Right cardiac atrium (tissue), 5 donors: ENCODE measurements around the gene FAIM2. TPM values are rescaled to one million over a fixed set of nuclear protein-coding genes. Genes with fewer than 3 reads are reported as not detected.

ENCODE experiments used
- ATAC-seq, 2 donors: fragments of 200-7000 bp; cut with Tn5 transposase; one replicate each; pipeline versions ENCODE4 v1.8.0 to v1.9.1; 2020; ENCODE audit warnings: moderate library complexity in 2 of 2, mild to moderate bottlenecking in 1 of 2
- DNase-seq, 3 donors: peaks; one replicate each; pipeline ENCODE4 v3.0.0-alpha.2; 2020
- H3K27ac ChIP-seq: one replicate; pipeline ENCODE4 v1.5.1; 2013; ENCODE audit warnings: mild to moderate bottlenecking, low read length, control low read depth, moderate library complexity
- H3K27me3 ChIP-seq: one replicate; pipeline ENCODE4 v1.6.1; 2013; ENCODE audit not compliant: control insufficient read depth, insufficient read depth
- H3K4me1 ChIP-seq: one replicate; pipeline ENCODE4 v1.6.1; 2013; ENCODE audit warnings: low read length; ENCODE audit not compliant: control insufficient read depth, insufficient read depth
- H3K4me3 ChIP-seq: one replicate; pipeline ENCODE4 v1.5.1; 2013; ENCODE audit warnings: low read length, control low read depth
- H3K9me3 ChIP-seq: one replicate; pipeline ENCODE4 v1.6.1; 2013; ENCODE audit warnings: low read length; ENCODE audit not compliant: control insufficient read depth
- WGBS: extraction: QIAGEN DNeasy Blood & Tissue Kit; methylation state at CpG from one replicate; pipeline ENCODE4 v1.1.7; 2013; 5-methylcytosine and 5-hydroxymethylcytosine counted together
- intact Hi-C, 4 donors: fragments of 100-400 bp; cut with DNase I; formaldehyde crosslinking; loops; one replicate each; pipeline versions ENCODE4 v1.11.0 to v1.14.0; 2022 to 2023
- polyA plus RNA-seq: library from polyadenylated mRNA; stranded (reverse); fragments of 200-250 nt; gene quantifications from one replicate; pipeline ENCODE4 v1.2.3, GENCODE V29; 2013
- total RNA-seq, 4 donors: library from RNA; stranded (reverse); fragmentation: NEBNext Ultra II Directional; extraction: Animal tissue kit (Norgen Biotek cat#: 25700); gene quantifications; one replicate each; pipeline ENCODE4 v1.2.1, GENCODE V29; 2021
- donor health status: healthy with polysubstance abuse.
- donor health status: DM: no; HTN: yes; CAD: no.
- donor health status: DM: no; HTN: no; CAD: no.
- donor health status: DM: no; HTN: yes; CAD: no; lungs with severe emphysema.
- donor health status: DM: yes; HTN: yes; CAD: no.

Gene FAIM2
- total and polyA plus RNA-seq, 5 donors = 10.4 to 37.4 (median 23.7) TPM

DNA sequence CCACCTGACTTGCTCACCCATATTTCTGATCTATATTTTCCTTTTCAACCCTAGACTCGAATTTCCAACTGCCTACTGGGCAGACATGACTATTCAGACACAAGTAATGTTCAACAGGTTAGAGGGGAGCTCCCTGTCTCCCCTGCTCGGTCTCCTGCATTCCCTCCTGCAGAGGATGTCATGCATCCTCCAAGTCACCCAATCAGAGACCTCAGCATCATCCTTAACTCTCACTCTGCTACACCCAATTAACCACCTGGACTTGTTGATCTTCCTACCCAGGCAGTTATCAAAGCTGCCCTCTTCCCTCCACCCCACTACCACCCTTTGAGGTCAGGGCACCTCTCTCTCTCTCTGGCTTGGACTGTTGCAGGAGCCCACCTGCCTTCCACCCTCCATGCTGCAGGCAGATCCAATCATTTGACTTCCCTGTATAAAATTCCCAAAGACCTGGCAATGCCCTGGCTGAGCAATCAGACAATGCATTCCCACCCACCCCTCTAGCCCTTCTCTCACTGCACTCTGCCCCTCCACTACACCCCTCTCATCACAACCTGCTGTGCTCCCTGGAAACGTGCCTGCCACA is 10.9 kb downstream of the FAIM2 start:
- WGBS = 68% methylated on average over 3 of the region's 3 CpGs
- no peak for ATAC-seq
- Histone ChIP-seq H3K4me1 (no peaks in the 10 kb centered on the region), H3K4me3 (no peak overlapping the region), H3K9me3 (no peaks in the 10 kb centered on the region), H3K27ac (no peak overlapping the region), H3K27me3 (no peaks in the 10 kb centered on the region)
- no peak for DNase-seq
- intact Hi-C loops = no loop called here

DNA sequence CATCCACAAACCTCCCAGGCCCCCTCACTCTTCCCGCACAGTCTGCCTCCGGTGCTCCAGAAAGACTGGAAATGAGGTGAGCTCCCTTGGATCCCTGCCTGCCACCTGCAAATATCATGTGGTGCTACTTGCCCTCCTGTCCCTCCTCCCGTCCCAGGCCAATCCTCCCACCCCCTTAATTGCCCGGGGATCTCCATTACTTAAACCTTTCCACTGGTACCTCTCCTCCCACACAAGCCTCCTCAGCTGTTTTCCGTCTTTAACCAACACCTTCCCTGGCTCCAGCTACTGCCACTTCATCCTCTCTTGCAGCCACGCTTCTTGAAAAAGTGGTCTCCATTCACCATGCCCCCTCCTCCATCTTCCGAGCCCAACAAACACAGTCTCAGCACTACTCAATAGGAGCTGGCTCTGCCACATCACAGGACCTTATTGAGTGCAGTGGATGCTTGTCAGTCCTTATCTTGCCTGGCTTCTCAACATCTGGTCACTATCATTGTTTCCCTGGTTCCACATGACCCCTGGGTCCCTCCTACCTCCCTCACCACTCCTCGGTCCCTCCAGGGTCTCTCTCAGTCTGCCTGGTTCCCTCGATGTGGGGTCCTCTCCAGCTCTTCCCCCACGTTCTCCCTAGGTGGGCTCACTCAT is 11.5 kb downstream of the FAIM2 start:
- no peaks in the 10 kb centered on the region for H3K4me1 ChIP-seq
- DNase-seq (no peak), ATAC-seq (no peak)
- no peak overlapping the region for H3K4me3 ChIP-seq
- WGBS = 57% methylated on average over 10 of the region's 10 CpGs
- no peaks in the 10 kb centered on the region for H3K9me3 ChIP-seq
- no peak overlapping the region for H3K27ac ChIP-seq
- intact Hi-C loops = no loop called here
- no peaks in the 10 kb centered on the region for H3K27me3 ChIP-seq

GRCh38 chr12:49891476-49891875 is 12.2 kb downstream of the FAIM2 start:
- intact Hi-C loops = no loop called here
- Histone ChIP-seq H3K9me3 (no peaks in the 10 kb centered on the region), H3K4me1 (no peaks in the 10 kb centered on the region), H3K4me3 (no peak overlapping the region), H3K27ac (no peak overlapping the region), H3K27me3 (no peaks in the 10 kb centered on the region)
- WGBS = 78% methylated on average over 6 of the region's 6 CpGs
- ATAC-seq (no peak), DNase-seq (no peak)

DNA sequence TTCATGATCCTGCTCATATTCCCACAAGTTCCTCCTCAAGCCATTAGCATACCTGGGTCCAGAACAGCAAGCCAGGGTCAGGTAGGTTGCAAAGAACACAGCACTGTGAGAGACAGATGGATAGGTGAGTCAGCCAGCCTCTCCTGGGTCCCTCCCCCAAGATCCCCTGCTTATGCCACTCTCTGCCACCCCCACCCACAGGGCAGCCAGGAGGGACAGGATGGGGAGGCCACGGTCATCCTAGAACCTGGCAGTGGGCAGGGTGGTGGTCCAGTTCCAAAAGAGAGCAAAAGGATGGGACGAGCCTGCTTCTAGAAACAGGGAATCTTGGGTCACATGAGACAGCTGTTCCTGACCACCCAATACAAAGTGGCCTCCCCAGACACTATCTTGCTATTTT is 12.7 kb downstream of the FAIM2 start:
- H3K4me1 ChIP-seq = no peaks in the 10 kb centered on the region
- intact Hi-C loops = no loop called here
- no peak overlapping the region for H3K27ac ChIP-seq
- 68% methylated on average over 2 of the region's 2 CpGs for WGBS
- DNase-seq (no peak), ATAC-seq (no peak)
- no peaks in the 10 kb centered on the region for H3K9me3 ChIP-seq
- no peaks in the 10 kb centered on the region for H3K27me3 ChIP-seq
- no peak overlapping the region for H3K4me3 ChIP-seq

DNA sequence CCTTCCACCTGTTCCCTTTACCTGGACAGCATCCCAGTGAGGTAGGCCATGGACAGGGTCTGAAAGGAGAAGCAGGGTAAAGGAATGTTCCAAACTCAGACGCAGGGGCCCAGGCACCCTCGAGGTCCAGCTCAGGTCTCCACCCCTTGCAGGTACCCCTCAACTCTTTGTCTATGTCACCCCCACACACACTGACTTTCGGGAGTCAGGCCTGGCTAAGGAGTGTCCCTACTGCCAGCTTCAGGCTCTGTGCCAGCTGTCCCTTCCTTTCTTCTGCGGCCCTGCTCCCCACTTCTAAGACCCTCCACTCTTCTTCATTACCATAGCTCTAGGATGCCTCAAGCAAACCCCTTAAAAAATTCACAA is 13.6 kb downstream of the FAIM2 start:
- DNase-seq (peak in 1 of 3 donors; percentile 18), ATAC-seq (no peak)
- H3K4me1 ChIP-seq = no peaks in the 10 kb centered on the region
- no peak overlapping the region for H3K27ac ChIP-seq
- intact Hi-C loops = no loop called here
- H3K9me3 ChIP-seq = no peaks in the 10 kb centered on the region
- 79% methylated on average over 4 of the region's 4 CpGs for WGBS
- no peak overlapping the region for H3K4me3 ChIP-seq
- H3K27me3 ChIP-seq = no peaks in the 10 kb centered on the region

DNA sequence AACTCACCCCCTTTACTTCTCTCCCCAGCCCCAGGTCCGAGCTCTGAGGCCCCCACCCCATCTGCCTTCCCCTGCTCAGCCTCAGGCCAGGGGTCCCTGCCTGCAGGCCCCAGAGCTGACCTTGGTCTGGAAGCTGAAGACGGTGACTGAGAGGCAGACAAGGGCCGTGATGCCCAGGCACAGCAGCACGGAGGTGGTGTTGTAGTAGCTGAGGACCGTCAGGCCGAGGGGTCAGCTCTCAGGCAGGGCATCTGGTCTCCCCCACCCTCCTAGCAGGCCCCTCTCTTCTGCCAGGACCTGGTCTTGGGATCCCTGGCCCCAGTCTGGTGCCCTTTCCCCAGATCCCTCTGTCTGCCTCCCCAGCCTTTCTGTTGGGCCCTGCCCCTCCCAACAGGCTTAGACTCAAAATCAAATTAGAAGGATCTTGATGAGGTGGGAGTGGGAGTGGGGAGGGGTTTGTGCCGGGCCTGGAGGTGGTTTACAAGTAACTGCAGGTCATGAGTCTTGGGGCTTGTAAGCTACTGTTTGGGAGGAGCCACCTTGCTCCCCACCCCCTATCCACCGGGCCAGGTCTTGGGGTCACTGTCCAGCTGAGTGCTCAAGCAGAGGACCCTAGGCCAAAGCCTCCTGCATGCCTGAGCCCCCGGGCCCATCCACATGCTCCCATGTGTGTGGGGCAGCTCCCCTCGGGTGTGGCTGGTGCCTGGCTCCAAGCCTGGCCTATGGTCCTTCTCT is 14.2 kb downstream of the FAIM2 start:
- Histone ChIP-seq H3K27me3 (no peaks in the 10 kb centered on the region), H3K4me3 (no peak overlapping the region), H3K27ac (no peak overlapping the region), H3K4me1 (no peaks in the 10 kb centered on the region), H3K9me3 (no peaks in the 10 kb centered on the region)
- ATAC-seq (no peak), DNase-seq (peak in 2 of 3 donors; percentile 32 to 43)
- intact Hi-C loops = no loop called here
- WGBS = 89% methylated on average over 10 of the region's 10 CpGs

DNA sequence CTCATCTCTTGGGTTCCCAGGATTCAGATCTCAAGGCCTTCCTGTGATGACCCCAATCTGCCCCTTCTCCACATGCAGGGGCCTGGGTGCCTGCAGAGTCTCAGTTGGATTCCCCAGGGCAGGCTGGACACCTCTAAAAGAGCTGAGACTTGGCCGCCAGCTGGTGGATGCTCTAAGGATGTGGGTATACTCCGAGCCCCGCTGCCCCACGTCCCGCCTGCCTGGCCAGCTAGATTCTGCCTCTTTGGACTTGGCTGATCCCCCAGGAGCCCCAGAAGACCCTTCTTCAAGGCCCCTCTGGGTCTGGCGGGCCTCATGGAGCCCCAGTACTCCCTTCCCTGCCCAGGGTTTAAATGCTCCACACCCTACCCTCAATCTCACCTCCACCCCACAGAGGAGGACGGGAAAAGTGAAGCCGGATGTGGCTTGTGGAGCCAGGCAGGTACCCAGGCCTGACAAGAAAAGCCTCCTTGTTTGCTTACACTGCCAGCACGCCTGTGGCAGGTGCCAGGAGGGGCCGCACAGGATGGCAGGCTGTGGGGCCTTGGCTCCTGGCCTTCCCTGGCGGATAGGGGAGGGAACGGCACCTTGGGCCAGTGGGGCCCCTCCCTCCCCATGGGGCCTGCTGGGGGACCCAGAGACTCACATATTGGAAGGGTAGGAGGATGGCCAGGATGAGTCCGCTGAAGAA is 15.1 kb downstream of the FAIM2 start:
- Histone ChIP-seq H3K27ac (no peak overlapping the region), H3K4me1 (no peaks in the 10 kb centered on the region), H3K27me3 (no peaks in the 10 kb centered on the region), H3K9me3 (no peaks in the 10 kb centered on the region), H3K4me3 (no peak overlapping the region)
- peak in 2 of 3 donors; percentile 24 to 39 for DNase-seq
- peak in 1 of 2 donors; percentile 15 for ATAC-seq
- intact Hi-C loops = no loop called here
- 96% methylated on average over 13 of the region's 13 CpGs for WGBS

DNA sequence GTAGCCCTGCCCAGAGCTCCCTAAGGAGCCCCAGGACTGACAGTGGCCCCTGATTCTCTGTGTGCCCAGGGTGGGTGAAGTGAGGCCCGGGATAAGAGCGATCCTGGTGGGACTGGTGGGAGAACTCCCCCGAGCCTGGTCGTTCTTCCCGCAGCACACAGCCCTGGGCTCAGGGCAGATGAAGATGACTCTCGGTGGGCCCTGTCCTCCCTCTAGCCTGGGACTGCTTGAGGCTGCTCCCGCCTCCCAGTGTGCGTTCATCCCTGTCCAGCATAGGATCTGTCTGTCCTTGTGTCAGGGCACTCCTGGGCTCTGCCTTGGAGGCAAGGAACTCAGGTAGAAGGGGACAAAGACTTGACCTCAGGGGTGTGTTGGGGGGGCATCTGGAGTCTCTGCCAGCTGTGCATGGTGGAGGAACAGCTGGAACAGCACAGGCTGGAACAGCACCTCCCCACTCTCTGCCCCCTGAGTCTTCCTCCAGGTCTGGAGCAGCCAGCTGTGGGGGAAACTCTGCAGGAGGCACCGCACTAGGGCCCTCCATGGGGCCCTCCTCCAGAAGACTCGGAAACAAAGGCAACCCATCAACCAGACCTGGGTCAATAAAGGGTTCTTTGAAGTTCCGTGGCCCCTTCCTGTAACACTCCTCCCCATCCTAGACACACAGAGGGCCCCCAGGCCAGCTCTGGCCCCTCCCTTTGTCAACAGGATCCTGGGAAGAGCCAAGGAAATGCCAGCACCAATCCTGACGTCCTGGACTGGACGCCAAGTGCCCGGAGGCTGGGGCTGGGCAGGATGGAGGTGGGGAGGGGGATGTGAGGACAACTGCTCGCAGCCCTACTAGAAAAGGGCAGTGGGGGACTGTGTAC is 15.9 kb downstream of the FAIM2 start:
- Histone ChIP-seq H3K27me3 (no peaks in the 10 kb centered on the region), H3K4me1 (no peaks in the 10 kb centered on the region), H3K9me3 (no peaks in the 10 kb centered on the region), H3K4me3 (no peak overlapping the region), H3K27ac (no peak overlapping the region)
- intact Hi-C loops = no loop called here
- 80% methylated on average over 15 of the region's 15 CpGs for WGBS
- ATAC-seq (no peak), DNase-seq (peak in 2 of 3 donors; percentile 28 to 33)

DNA sequence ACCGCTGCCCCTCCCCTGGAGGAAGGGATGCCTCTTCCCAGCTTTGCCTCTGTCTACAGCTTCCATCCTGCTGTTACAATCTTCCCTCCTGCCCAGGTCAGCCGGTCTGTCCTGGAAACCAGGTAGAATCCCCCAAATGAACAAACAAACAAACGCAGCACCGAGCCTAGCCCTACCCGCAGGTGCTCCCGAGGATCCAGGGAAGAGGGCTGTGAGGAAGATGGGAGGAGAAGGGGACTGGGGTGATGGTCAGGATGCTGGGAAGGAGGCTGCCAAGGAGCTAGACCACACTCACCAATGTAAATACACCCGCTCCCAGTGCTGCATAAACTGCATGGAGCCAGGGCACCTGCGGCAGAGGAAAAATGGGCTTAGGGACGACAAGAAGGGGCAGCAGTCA is 16.6 kb downstream of the FAIM2 start:
- Histone ChIP-seq H3K9me3 (no peaks in the 10 kb centered on the region), H3K4me1 (no peaks in the 10 kb centered on the region), H3K27ac (no peak overlapping the region), H3K27me3 (no peaks in the 10 kb centered on the region), H3K4me3 (no peak overlapping the region)
- ATAC-seq = no peak
- DNase-seq = peak in 1 of 3 donors; percentile 12
- intact Hi-C loops = no loop called here
- 82% methylated on average over 9 of the region's 9 CpGs for WGBS

DNA sequence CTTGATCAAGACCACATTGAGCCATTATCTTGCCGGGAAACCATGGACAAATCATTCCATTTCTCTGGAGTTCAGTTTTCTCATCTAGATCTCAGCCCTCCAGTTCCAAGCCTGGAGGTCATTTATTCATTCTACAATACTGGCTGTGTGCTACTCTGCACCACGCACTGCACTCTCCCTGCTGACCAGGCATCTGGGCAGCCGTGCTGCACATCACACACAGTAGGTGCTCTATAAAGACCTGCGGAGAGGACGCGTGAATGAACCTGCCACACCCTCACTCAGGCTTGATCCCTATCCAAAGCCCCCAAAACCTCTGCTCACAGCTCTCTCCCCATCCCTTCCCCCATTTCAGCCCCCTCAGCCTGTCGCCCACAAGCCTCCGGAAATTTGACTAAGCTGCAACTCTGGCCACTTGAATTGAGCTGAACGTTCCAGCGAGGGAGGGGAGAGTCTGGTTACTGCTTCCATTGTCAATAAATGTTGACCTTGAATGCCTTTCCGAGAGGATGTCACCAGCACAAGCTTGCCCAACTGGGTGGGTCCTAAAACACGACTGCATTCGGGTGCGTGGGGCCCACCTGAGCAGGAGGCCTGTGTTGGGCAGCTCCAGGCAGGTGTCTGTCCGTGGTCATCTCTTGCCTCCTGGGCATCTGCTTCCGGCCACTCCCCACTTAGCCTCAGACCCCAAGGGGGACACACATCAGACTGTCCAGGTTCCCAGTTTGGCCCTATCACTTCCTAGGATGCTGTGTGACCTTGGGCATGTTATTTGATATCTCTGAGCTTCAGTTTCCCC is 17.8 kb downstream of the FAIM2 start:
- H3K4me3 ChIP-seq = no peak overlapping the region
- DNase-seq = peak in 1 of 3 donors; percentile 33
- H3K9me3 ChIP-seq = no peaks in the 10 kb centered on the region
- intact Hi-C loops = no loop called here
- 60% methylated on average over 16 of the region's 16 CpGs for WGBS
- H3K4me1 ChIP-seq = no peaks in the 10 kb centered on the region
- no peaks in the 10 kb centered on the region for H3K27me3 ChIP-seq
- ATAC-seq = no peak
- no peak overlapping the region for H3K27ac ChIP-seq
